HG02610 (cell line): Measurements from ENCODE around the gene ATF5.
"Not testable (repeated sequence)": the region's sequence is repeated elsewhere in the genome, so short reads cannot be mapped to it uniquely, and the experiment has no call there.

Source experiments
- ATAC-seq: cut with Tn5 transposase; IDR thresholded peaks from one replicate; pipeline ENCODE4 v1.9.1; 2021; ENCODE audit warnings: mild to moderate bottlenecking, moderate library complexity; ENCODE audit not compliant: unreplicated experiment

The ATF5 gene

DNA sequence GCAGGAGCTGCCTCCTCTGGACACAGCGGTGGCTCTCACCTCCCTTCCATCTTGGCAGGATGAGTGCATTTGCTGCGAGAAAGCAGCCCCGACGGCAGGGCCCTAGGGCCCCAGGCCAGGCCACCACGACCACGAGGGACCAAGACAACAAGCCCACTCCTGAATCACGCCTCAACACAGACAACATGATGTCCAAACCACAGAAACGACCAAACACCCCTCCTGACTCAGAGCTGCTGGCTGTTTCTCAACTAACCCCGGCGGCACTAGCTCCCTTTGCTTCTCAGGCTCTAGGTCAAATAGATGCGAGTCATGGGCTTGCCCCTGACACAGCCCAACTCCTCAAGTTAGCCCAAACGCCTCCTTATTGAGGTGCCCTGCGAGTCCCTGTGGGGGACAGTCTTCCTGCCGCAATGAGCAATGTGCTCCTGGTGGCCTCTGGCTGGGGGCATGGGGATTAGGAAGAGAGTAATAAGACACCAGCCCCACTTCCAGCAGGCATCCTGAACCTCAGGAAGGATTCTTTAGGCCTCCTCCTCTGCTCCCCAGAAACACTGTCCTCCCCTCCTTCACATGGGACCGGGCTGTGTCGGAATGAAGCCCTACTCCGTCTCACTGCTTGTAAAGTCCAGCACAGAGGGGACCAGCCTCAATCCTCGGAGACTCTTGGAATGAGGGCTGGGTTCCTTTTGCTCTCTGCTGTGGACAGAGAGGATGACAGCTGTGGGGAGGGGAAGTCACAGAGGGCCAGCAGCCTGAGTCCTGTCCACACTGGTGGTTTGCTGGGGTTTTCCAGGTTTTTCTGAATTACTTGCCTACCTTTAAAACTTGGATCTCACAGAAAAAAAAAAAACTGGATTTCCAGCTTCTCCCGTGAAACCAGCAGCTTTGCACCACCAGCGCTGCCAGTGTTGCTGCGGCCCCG, 6.9 kb upstream of the ATF5 start:
- no peak for ATAC-seq

DNA sequence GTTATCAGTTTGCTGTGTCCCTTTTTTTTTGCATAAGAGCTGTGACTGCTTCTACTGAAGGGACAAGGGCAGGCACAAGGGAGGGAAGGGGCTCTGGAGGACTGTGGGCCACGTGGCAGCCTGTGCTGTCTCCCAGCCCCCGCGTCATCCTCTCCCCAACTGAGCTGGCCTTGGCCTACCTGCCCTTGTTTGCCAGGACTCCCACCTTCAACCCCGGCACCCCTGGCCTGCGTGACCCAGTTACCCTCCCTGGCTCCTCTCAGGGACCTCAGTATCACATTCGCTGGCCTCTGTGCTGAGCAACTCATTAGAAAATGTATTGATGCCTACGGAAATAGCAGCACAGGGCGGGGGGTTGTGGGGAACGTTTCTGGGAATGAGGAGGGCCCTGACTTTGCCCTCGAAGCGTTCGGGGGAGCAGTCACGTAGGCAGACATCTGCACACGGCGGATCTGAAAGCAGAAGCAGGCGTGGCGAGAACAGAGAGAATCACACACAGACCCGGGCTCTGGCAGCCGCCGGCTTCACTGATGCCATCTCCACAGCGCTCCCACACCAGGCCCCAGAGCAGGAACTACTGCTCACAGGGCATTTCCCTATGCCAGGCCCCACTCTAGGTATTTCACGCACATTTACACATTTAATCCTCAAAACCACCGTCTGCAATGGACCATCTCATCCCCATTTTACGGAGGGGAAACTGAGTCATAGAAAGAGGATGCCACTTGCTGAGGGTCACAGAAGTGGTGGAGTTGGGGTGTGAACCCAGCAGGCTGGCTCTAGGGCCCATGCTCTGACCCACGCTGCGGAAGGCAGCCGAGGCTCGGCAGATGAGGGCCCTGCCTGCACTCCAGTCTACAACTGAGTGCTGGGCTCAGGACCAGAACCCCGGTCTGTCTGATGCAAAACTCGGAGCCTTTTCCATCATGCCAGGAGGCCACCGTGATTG, 5.7 kb upstream of the ATF5 start:
- no peak for ATAC-seq

DNA sequence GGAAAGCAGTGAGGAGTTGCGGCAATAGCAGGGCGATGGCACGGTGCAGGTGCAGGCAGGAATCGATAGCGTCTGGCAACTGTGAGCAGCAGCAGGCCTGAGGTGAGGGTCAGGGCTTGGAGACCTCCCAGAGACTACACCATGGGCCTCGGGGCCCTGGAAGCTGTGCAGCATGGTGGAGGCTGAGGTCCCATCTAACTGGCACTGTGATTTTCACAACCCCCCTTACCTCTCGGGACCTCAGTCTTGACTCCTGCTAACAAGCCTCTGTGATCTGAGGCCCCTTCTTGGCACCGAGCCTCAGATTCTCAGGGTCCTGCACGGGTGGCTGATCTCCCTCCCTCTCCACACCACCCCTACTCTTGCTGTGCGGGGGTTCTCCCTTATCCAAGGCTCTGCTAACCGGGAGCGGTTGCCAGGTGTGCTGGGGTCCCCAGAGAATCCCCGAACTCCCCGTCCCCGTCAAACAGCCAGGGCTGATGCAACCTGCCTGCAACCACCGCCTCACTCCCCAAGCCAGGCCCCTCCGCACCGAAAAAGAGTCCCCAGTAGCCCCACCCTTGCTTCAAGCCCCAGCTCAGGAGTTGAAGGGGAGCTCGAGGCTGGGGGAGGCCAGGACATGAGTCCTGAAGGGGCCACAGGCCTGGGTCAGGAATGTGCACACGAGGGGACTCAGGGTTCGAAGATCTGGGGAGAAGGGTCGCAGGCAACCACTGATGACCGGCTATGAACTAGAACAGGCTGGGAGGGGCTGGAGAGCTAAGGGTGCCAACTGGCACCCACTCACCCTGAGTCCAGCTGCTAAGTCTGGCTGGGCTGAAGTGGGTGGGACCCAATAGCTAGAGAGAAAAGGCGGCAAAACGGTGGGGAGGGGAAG, 4.8 kb upstream of the ATF5 start:
- ATAC-seq, result no peak

DNA sequence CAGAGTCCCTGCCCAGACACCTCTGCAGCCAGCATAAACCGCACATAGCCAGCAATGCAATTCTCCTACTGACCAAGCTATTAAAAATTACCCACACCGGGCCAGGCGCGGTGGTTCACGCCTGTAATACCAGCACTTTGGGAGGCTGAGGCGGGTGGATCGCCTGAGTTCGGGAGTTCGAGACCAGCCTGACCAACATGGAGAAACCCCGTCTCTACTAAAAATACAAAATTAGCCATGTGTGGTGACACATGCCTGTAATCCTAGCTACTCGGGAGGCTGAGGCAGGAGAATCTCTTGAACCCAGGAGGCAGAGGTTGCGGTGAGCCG, 4.2 kb upstream of the ATF5 start:
- not testable (repeated sequence) for ATAC-seq

DNA sequence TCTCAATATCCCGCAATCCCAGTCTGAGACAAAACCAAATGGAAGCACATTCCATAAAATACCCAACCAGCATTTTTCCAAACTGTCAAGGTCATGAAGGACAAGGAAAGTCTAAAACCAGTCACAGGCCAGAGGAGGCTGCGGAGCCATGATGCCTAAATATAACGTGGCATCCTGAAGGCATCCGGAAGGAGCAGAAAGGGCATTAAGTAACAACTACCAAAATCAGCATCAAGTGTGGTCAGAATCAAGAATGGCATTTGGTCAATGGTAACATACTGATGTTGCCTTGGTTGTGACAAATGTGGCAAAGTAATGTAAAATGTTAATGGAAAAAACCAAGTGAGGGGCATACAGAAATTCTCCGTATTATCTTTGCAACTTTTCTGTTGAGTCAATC, 3.5 kb upstream of the ATF5 start:
- no peak for ATAC-seq

DNA sequence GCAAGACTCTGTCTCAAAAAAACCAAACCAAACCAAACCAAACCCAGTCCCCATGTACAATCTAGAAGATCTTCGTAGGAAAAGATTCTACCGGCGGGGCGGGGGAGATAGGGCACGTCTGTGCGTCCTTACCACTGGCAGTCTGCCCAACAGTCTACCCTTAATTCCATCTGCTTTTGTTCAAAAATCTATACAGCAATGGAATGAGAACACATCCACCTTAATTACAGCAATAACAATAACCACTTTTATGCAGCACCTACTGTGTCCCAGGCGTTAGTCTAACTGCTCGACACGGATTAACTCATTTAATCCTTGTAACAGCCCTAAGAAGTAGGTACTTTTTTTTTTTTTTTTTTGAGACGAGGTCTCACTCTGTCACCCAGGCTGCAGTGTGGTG, 2.5 kb upstream of the ATF5 start:
- ATAC-seq, result no peak

DNA sequence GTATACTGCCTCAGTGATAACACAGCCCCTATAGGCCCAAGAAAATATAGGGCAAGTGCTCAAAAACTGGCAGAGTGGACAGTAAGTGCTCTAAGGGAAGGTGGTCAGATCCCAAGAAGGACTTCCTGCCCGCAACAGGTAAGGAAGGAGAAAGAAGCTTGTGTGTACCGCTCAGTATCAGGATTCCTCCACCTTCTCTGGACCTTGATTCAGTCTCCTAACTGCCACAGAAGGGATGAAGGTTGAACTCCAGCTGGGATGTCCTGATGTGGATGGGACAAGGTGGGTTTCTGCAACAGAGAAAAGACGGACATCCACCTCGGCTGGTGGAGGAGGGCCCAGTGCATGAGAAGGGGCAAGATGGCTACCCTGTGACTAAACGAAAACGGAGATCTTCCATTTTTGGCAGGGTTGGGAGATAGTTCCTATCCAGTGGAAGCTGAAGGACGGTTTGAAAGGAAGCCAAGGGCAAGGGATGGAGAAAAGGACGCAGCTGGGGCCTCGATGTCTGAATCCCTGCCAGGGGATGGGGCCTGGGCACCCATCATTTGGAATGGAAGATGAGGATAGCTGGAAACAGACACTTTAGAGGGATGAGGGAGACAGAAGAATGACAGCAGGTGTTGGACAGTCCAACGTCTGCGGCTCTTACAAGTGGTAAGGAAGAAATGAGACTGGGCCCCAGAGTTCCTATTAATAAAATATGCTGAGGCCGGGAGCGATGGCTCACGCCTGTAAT, 1.3 kb upstream of the ATF5 start:
- ATAC-seq, result no peak

DNA sequence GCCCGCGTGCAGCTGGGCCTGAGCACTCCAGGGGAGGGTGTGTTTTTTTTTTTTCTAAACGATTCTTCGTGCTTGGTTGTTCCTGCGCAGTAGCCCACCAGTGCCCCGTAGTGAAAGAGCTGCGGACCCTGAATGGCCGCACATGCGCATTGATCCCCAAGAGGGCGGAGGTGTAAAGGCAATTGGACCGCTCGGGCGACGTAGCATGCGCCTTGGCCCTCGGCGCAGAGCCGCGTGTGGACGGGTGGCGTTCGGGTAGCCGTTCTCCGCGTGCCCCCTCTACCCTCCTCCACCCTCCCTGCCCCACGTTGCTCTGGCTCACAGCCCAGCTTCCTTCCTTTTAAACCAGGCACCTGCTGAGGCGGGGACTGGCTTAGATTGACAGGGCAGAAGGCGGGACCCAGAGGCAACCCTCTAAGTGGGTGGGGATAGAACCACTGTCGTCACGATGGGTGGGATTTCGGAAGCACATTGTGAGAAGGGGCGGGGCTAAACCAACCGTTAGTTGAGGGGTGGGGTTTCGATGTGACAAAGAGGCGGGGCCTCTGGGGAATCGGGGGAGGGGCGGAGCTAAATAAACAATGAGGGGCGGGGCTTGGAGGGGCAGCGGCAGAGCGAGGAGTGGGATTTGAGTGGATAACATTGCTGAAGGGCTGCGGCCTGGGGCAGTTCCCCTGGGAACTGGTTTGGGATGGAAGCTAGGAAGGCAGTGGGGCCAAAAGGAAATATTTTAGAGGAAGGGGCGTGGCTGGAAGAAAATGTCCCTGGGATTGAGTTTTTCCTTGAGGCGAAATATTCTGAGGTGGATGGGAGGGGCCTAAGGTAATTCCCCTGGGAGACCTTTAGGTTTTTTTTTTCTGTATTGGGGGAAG, 842 bp downstream of the ATF5 start:
- peak; percentile 71 for ATAC-seq

DNA sequence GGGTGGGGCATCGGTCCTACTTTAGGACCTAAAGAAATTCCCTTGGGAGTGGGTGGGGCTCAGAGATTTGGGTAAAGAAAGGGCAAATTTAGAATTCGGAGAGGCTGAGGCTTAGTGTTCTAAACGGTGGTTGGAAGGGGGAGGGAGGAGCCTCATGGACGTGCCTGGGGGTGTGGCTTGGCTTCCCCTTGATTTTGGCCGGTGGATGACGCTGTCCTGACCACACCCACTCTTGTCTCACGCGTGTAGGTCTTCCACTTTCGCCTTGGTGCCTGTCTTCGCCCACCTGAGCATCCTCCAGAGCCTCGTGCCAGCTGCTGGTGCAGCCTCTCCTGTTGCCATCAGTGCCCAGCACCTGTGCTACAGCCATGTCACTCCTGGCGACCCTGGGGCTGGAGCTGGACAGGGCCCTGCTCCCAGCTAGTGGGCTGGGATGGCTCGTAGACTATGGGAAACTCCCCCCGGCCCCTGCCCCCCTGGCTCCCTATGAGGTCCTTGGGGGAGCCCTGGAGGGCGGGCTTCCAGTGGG, 1.5 kb downstream of the ATF5 start:
- no peak for ATAC-seq

DNA sequence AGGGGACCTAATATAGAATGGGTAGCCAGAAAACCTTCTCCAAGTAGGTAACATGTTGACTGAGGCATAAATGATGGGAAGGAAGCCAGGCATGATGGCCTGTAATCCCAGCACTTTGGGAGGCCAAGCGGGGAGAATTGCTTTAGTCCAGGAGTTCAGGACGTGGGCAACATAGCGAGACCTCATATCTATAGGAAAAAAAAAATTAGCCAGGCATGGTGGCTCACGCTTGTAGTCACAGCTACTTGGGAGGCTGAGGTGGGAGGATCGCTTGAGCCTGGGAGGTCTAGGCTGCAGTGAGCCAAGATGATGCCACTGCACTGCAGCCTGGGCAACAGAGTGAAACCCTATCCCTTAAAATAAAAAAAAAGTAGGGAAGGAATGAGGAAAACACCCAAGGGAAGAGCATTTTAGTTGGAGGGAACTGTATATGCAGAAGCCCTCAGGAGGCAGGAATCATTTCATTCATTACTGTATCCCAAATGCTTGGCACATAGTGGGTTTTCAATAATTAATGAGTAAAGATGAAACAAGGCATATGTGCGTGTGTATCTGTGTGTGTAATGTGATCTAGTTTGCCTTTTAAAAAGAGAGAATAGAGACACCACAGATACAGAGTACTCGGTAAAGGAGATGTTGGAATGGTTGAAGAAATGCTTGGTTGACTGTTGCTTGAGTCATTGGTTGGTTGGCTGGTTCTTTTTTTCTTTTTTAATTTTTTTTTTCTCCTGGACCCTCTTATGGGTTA, 2.5 kb downstream of the ATF5 start:
- no peak for ATAC-seq

DNA sequence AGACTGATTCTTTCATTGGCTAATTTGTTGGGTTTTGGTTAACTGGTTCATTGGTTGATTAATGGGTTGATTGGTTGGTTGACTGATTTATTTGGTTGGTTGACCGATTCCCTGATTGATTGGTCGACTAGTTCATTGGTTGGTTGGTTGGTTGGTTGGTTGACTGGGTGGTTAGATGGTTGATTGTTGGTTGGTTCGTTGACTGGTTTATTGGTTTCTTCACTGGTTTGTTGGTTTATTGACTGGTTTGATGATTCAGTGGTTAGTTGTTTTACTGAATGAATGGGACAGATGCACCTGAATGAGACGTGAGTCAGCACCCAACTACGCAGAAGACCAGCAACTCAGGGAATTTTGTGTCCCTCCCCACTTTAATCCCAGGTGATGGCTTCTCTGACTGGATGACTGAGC, 3.0 kb downstream of the ATF5 start:
- ATAC-seq, result no peak

DNA sequence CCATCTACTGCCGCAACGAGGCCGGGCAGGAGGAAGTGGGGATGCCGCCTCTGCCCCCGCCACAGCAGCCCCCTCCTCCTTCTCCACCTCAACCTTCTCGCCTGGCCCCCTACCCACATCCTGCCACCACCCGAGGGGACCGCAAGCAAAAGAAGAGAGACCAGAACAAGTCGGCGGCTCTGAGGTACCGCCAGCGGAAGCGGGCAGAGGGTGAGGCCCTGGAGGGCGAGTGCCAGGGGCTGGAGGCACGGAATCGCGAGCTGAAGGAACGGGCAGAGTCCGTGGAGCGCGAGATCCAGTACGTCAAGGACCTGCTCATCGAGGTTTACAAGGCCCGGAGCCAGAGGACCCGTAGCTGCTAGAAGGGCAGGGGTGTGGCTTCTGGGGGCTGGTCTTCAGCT, 3.7 kb downstream of the ATF5 start:
- ATAC-seq, result no peak

DNA sequence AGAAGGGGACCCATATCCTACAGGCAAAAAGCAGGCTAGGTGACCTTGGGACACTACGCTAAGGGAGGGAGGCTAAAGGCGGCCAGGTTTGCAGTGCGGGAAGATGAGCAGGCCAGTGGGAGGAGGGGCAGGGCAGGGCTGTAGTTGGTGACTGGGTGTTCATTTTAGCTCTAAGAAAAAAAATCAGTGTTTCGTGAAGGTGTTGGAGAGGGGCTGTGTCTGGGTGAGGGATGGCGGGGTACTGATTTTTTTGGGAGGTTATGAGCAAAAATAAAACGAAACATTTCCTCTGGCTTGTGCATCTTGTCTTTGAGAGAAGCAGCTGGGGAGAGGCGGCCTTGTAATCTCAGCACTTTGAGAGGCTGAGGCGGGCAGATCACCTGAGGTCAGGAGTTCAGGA, 4.6 kb downstream of the ATF5 start:
- no peak for ATAC-seq

DNA sequence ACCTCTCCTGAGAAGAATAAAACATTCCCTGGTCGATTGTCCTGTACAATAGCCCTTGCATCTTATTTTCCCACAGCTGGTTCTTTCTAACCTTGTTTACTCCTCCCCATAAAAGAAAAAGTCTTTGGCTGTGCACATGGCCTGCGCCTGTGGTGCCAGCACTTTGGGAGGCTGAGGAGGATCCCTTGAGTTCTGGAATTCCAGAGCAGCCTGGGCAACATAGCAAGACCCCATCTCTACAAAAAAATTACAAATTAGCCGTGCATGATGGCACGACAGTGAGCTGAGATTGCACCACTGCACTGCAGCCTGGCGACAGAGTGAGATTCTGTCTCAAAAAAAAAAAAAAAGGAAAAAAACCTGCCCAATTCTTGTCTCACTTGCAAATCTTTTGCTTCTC, 7.5 kb downstream of the ATF5 start:
- ATAC-seq, result no peak

DNA sequence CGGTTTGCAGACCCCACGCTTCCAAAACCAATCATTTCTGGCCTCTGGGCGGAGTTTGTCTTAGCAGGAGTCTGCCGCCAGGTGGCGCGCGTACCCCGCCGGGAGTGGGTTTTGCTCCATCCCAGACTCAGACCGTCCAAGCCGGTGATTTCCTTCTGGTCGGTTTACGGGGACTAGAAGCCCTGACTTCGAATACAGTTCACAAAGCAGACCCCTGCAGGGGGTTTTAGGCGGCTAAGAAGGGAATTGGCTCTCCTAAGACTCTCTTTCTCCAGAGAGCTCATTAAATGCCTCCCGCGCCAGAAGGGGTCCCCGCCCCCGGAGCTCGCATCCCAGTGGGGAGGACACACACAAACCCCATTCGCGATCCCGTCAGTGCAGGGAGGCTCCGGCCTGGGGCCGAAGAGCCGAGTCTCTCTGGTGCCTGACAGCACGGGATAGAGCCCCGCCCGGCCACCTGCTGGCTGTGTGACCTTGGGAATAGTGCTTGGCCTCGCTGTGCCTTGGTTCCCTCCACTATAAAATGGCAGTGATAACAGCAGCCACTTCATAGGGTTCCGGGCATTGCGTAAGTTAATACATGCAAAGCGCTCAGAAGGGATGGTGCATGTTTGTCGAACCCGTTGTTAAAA, 8.9 kb downstream of the ATF5 start:
- no peak for ATAC-seq

DNA sequence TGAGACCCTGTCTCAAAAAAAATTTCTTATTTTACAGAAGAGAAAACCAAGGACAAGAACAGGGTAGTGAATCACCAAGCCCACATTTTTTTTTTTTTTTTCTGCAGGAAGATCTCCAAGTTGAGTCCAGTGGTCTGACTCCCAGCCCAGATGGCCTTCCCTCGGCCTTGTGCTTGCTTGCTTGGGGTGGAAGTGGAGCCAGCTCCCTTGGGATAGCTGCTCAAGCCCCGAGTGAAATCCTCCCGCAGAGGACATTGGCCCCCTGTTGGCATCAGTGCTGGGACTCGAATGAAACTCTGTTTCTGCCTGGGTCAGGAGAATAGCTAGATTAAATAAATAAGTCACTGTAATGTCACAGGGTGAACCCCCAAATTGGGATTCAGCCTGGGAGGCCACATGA, 9.7 kb downstream of the ATF5 start:
- no peak for ATAC-seq

DNA sequence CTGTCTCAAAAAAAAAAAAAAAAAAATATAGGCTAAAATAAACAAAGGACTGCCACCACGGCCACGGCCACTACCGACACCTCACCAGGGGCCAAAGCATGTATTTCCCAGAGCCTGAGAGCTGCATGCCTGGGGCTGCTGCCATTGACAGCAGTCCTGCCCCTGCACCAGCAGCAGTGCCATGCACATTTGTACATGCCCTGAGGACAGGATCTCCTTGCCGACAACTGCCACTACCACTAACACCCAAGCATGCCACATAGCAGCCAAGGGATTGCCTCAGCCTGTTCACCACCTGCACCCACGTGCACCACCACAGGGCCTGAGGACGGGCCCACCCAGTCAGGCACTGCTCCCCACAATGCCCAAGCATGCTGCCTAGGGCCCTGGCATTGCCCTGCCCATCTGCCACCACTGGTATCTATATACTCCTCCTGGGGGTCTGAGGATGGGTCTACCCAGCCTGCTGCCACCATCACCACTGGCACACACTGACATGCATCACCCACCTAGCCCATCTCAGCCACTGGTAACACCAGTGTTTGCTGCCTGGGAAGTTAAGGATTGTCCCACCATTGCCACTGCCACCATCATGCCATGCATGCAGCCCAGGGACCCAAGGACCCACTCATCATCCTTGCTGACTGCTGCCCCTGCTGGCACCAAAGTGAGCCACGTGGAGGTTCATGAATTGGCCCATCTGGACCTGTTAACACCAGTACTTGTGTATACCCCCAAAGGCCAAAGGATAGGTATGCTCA, 10.9 kb downstream of the ATF5 start:
- ATAC-seq, result no peak
